GM19463 (cell line): ENCODE measurements around the gene DERA.
"Not testable (repeated sequence)": the region's sequence is repeated elsewhere in the genome, so short reads cannot be mapped to it uniquely, and the experiment has no call there.

Source experiments
- ATAC-seq: cut with Tn5 transposase; IDR thresholded peaks from one replicate; pipeline ENCODE4 v1.9.1; 2021; ENCODE audit warnings: mild to moderate bottlenecking, moderate library complexity; ENCODE audit not compliant: unreplicated experiment

The DERA gene

GRCh38 chr12:15910864-15911721, at the start of gene DERA:
Gene DERA (plus strand): TSS chr12:15911332. CDS start chr12:15911384, 52 bp downstream.
- peak; percentile 97 for ATAC-seq

GRCh38 chr12:15861404-15861803, 49.7 kb upstream of the DERA start:
- ATAC-seq: no peak

GRCh38 chr12:15862840-15863239, 48.3 kb upstream of the DERA start:
- no peak for ATAC-seq

GRCh38 chr12:15863372-15863771, 47.8 kb upstream of the DERA start:
- ATAC-seq: no peak

- ATAC-seq: peak; percentile 88
Measured at GRCh38 chr12:15863984-15864383, 47.1 kb upstream of the DERA start.

DNA sequence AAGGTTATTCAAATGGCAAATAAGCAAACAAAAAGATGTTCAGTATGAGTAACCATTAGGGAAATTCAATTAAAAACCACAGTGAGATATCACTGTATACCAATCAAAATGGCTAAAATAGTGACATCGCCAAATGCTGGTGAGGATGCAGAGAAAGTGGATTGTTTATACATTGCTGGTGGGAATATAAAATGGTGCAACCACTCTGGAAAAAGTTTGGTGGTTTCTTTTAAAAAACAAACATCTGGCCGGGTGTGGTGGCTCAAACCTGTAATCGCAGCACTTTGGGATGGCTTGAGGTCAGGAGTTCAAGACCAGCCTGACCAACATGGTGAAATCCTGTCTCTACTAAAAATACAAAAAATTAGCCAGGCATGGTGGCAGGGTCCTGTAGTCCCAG, 42.9 kb upstream of the DERA start:
- ATAC-seq: no peak

- no peak for ATAC-seq
Measured at GRCh38 chr12:15873556-15873955, 37.6 kb upstream of the DERA start.

DNA sequence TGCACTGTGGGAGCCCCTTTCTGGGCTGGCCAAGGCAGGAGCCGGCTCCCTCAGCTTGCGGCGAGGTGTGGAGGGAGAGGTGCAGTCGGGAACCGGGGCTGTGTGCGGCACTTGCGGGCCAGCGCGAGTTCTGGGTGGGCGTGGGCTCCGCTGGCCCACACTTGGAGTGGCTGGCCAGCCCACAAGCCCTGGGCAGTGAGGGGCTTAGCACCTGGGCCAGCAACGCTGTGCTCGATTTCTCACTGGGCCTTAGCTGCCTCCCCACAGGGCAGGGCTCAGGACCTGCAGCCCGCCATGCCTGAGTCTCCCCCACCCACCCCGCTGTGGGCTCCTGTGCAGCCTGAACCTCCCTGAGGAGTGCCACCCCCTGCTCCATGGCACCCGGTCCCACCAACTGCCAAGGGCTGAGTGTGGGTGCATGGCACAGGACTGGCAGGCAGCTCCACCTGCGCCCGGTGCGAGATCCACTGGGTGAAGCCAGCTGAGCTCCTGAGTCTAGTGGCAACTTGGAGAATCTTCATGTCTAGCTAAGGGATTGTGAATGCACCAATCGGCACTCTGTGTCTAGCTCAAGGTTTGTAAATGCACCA, 36.5 kb upstream of the DERA start:
- not testable (repeated sequence) for ATAC-seq

GRCh38 chr12:15875863-15876262, 35.3 kb upstream of the DERA start:
- no peak for ATAC-seq

DNA sequence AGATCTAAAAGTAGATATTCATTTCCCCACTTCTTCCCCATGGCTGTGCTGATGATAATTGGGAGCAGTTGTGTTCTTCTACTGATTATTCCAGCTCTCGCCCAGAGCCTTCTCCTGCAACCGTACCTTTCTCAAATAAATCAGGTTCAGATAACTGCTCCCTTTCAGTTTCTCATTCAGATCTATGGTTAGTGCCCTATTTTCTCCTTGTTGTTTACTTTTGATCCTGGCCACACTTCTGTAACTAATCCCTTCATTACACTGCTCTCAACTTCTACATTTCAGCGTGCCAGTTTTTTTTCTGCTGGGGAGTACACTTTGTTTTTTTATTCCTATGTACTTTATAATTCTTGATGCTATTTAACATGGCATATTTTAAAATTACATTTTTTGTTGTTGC, 31.7 kb upstream of the DERA start:
- no peak for ATAC-seq

DNA sequence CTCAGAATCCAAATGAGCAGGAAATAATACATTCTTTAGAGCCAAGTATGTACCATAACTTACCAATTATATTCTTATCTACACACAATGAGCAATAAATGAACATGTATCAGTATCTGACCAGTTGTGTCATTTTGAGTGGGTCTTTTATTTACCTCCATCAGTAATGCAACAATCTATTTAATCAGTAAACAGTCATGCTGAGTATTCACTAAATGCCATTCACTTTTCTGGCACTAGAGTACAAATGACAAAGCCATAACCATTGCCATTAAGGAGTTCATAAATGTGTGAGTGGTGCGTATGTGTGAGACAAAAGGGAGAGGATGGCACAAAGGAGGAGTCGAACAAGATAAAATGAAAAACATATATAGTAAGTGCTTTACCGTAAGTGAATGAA, 30.4 kb upstream of the DERA start:
- no peak for ATAC-seq

GRCh38 chr12:15882118-15882971, 28.8 kb upstream of the DERA start, which contains the start of gene STRAP:
Gene STRAP (plus strand): TSS chr12:15882387. CDS start chr12:15882708, 321 bp downstream.
- ATAC-seq: peak; percentile 95

DNA sequence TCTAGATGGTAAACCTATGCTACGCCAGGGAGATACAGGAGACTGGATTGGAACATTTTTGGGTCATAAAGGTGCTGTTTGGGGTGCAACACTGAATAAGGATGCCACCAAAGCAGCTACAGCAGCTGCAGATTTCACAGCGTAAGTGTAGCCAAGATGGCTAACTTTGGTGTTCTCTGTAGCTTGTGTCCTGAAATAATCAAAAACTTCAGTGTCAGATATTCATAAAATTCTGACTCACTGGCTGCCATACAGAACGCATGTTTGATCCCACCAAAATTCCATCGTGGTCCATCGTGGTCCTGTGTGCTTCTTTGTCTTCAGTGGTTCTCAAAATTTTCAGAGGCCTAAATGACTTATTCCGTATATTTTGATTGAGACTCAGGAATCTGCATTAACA, 27.6 kb upstream of the DERA start:
- no peak for ATAC-seq

DNA sequence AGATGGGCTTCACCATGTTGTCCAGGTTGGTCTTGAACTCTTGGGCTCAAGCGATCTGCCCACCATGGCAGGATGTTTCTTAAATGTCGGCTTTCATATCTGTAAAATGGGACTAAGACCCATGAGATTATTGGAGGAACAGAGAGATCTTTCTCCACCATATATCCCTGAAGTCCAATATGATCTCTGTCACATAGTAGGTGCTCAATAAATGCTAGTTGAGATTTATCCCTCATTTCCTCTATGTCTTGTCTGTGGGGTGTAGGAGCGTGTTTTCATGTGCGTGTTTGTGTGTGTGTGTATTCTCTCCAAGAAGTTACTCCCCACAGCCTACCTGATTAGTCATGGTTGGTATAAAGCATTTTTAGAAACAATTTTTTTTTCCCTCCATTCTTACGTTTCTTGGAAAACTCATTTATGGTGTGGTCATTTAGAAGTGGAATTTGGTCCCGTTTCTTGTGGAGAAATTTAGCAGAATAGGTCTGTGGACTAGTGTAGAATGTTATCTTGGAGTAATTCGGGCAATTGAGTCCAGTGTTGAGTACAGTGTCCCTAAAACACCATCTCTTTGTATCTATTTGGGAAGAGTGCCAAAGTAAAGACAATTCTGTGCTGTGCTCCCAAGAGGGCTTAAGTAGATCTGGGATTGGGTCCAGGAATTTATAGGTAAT, 24.6 kb upstream of the DERA start:
- ATAC-seq: no peak

DNA sequence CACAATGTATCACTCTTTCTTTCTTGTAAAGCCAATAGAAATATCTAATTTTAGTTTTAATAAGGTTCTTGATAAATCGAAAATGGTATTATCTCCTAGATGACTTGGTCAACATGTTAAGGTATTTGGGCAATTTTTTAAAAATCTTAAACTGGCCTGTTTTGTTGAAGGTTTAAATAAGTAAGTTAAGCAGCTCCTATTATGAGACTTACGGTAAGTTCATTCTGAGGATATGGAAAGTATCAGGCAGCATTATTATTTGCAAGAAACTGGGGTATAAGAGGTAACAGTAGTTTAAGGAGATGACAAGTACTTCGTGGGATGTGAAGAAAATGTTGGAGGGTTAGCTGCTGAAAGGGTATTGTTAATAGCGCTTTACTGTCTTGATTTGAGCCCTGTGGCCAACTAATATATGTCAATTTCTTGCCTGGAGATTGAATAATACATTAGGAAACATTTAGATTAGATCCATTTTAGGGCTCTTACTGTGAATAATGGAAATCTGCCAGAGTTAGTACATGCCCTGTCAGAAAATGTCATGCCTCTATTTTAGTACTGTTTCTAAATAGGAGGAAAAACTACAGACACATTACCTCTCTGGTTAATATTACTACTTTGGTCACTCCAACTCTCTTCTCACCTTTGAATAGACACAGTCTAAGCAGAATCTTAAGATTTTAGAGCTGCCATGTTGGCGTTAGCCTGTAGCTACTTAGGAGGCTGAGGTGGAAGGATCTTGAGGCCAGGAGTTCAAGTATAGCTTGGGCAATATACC, 23.9 kb upstream of the DERA start:
- no peak for ATAC-seq

DNA sequence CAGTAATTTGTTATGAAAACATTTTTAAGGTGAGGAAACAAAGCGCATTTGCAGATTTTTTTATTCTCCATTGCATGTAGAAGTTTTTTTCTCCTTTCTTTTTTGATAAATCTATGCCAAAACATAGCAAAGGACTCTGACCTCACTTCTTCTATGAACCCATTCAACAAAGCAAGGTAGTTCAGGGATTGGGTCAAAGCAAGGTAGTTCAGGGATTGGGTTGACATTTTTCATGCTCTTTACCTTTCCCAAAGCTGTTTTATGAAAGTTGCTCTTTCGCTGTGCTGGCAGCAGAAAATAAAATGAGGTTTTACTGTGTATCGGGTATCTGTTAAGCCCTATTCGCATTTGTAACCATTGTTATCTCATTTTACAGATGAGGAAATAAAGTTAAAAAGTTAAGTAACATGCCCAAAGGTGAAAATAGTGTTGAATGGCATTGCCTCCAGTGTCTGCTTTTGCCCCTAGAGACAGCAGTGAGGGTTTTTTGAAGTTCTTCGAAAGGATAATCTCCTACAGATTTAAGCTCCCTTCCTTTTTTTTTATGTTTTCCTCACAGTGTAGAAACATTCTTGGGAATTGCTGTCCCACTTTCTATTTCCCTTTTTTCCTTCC, 18.4 kb upstream of the DERA start:
- no peak for ATAC-seq

GRCh38 chr12:15893260-15893659, 17.9 kb upstream of the DERA start:
- no peak for ATAC-seq

GRCh38 chr12:15896867-15897266, 14.3 kb upstream of the DERA start:
- no peak for ATAC-seq

GRCh38 chr12:15897433-15897832, 13.7 kb upstream of the DERA start:
- no peak for ATAC-seq
